GM18526 (cell line): ENCODE measurements around the gene SLC12A9.

Experiments
- POLR2A ChIP-seq: IDR thresholded peaks from 3 replicates; pipeline ENCODE4 v1.6.1; 2011; ENCODE audit not compliant: insufficient read length; ENCODE audit errors: extremely low read depth

The SLC12A9 gene

GRCh38 chr7:100824499-100825214 is 27.9 kb upstream of the SLC12A9 start:
- no peak for TF ChIP-seq POLR2A

GRCh38 chr7:100825215-100825671 is 27.3 kb upstream of the SLC12A9 start:
- TF ChIP-seq POLR2A, result no peak

GRCh38 chr7:100825751-100826513 is 26.6 kb upstream of the SLC12A9 start:
- TF ChIP-seq POLR2A, result no peak

- no peak for TF ChIP-seq POLR2A
Observed at GRCh38 chr7:100826514-100827329, 25.8 kb upstream of the SLC12A9 start.

- TF ChIP-seq POLR2A, result no peak
Observed at GRCh38 chr7:100827330-100828226, 24.9 kb upstream of the SLC12A9 start, which contains the start of gene EPHB4. EPHB4 (minus strand) TSS chr7:100827523; CDS start chr7:100827030, 493 bp downstream.

- no peak for TF ChIP-seq POLR2A
Observed at GRCh38 chr7:100829150-100829716, 23.3 kb upstream of the SLC12A9 start.

GRCh38 chr7:100830396-100830795 is 22.1 kb upstream of the SLC12A9 start:
- no peak for TF ChIP-seq POLR2A

- no peak for TF ChIP-seq POLR2A
Observed at GRCh38 chr7:100832281-100832633, 20.3 kb upstream of the SLC12A9 start.

- no peak for TF ChIP-seq POLR2A
Observed at GRCh38 chr7:100835903-100836811, 16.4 kb upstream of the SLC12A9 start.

- no peak for TF ChIP-seq POLR2A
Observed at GRCh38 chr7:100836812-100837098, 15.8 kb upstream of the SLC12A9 start.

GRCh38 chr7:100837099-100837836 is 15.2 kb upstream of the SLC12A9 start:
- peak; percentile 51 for TF ChIP-seq POLR2A

- TF ChIP-seq POLR2A, result no peak
Observed at GRCh38 chr7:100839361-100839760, 13.2 kb upstream of the SLC12A9 start.
